GM21723 (cell line): Measurements from ENCODE around the gene PAQR3.

ENCODE experiments used
- ATAC-seq: cut with Tn5 transposase; IDR thresholded peaks from one replicate; pipeline ENCODE4 v1.9.1; 2021; ENCODE audit warnings: mild to moderate bottlenecking, moderate library complexity; ENCODE audit not compliant: unreplicated experiment

Gene PAQR3

DNA sequence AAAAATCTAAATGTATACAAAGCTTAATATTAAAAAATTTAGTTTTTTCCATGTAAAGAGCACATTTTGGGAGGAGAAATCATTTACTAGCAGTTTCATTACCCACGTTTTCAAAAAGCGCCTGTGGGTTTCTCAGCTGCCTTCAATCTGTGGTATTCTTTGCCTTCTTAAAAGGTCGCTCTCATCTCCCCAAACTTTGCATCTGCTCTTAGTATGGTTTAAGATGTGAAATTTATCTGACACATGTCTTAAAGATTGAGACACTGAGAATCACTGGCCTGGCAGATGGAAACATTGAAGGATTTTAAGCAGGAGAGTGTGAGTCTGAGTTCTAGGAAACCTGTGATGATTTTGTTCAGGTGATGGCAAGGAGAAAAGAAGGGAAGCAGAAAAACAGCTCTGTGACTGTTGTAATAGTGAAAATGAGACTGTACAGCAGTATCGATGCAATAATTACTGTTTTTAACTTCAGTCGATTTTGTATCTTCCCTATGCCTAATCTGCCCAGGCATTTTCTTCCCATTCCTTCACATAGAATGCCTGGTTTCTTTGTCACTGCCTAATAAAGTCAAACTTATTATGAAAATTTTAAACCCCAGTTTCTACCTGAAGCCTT, 75.9 kb downstream of the PAQR3 start:
- peak; percentile 69 for ATAC-seq

DNA sequence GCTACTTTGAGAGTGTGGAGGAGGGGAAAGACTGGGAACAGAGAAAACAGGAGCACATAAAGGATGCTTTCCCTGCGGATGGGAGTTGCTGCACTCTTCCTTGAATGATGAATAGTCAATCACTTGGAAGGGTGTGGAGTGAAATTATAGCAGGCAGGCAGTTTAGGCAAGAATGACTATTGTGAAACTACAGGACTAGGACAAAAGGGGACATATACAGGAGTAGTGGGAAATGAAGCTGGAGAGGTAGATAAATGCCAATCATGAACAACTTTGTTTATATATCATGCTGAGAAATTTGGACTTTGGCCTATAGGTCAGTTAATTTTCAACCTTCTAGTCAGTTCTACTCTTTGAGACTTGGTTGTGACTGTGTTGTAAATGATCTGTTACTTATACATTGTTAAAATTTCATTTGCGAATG, 76.9 kb downstream of the PAQR3 start:
- no peak for ATAC-seq
